ENCODE results near the gene ADPGK.
"Not testable (repeated sequence)": the region's sequence is repeated elsewhere in the genome, so short reads cannot be mapped to it uniquely, and the experiment has no call there.

Gene ADPGK

GRCh38 chr15:72783640-72784455 lies at the start of gene ADPGK:
ADPGK (minus strand) TSS chr15:72783758; CDS start chr15:72783691, 67 bp downstream.
- DNase-seq (ENCODE audit: low read depth in 2 of 2) = peak; percentile 87 to 91

DNA sequence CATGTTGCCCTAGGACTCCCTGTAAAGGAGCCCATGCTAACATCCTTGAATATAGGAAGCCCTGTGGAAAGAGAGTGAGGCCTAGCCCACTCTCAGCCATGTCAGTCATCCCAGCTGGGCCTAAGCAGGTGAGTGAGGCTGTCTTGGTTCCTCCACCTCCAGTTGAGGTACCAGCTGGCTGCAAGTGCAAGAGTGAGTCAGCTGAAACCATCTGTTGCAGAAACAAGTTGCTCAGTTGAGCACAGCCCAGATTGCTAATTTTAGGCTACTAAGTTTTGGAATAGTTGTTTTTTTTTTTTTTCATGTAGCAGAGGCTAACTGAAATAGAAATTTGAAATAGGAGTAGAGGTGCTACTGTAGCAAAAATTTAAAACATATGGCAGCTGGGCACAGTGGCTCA lies 43.7 kb upstream of the ADPGK start:
- DNase-seq (ENCODE audit: low read depth in 2 of 2) = no peak

DNA sequence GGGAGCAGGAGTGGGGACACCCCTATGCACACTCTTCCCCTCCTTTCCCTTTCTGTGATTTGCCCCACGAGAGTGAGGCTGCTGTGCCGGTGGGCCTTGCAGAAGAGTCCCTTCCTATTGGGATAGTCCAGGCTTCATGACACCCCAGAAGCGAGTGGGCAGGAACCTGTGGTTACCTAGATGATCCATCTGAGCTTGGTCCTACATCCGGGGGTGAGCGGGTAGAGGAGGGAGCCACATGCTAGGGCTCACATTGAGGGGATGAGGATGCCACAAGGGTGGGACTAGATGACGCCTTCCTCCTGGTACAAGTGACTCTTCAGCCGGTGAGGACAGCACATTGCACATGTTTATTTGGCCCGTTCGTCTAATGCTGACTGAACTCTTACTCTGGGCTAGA lies 43.1 kb upstream of the ADPGK start:
- DNase-seq (ENCODE audit: low read depth in 2 of 2) = no peak

DNA sequence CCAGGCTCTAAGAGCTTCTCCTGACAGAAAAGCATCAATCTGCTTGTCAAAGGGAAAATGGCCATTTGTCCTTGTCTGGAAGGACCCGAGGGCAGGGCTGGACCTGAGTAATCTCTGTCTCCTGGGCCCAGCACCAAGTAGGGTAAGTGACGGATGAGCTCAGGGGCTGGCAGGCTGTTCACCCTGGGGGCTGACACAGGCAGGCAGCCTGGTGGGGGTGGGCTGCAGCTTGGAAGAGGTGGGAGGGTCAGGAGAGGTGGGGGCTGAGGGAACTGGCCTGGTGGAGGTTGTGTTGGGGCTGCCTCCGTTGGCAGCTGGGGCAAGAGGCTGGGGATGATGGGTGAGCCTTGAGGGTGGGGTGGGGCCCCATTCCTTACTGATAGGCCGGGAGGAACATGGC lies 42.3 kb upstream of the ADPGK start:
- DNase-seq (ENCODE audit: low read depth in 2 of 2) = no peak

- DNase-seq (ENCODE audit: low read depth in 2 of 2) = no peak
Observed at GRCh38 chr15:72824781-72825180, 41.2 kb upstream of the ADPGK start.

DNA sequence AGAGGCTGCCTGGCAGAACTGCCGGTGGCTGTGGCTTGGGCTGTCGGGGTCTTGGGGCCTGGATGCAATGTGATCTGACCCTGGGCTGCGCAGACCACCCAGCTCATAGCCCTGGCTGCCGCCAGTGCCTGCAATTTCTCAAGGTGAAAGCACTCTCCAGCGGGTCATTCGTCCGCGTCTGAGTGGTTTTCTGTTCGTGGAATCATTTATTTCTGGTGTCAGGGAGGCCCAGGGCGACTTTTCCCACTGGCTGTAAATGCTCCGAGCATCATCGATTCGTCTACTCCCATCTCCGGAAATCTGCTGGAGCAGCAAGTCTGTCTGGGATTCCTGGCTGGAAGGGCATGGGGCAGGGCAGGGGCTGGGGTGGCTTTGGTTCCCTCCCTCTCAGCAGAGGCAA lies 40.6 kb upstream of the ADPGK start:
- no peak for DNase-seq (ENCODE audit: low read depth in 2 of 2)

GRCh38 chr15:72820278-72820677 lies 36.7 kb upstream of the ADPGK start:
- no peak for DNase-seq (ENCODE audit: low read depth in 2 of 2)

DNA sequence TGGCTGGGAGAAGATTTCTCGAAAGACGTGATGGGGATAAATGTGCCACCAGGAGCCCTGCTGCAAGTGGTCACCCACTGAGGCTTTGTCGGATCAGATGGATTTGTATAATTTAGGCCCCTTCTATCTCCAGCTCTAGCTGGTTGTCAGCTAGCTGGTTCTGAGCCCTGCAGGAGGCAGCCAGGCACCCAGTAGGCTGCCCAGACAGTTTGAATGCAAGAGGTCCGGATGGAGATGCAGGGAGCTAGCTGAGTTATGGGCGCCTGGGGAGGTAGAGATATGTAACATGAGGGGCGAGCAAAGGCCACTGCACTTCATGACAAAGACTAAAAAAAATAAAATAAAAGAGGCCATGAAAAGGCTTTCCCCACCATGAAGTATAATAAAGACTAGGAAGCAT lies 35.1 kb upstream of the ADPGK start:
- DNase-seq (ENCODE audit: low read depth in 2 of 2) = no peak

- no peak for DNase-seq (ENCODE audit: low read depth in 2 of 2)
Observed at GRCh38 chr15:72813345-72814004, 29.9 kb upstream of the ADPGK start.

- DNase-seq (ENCODE audit: low read depth in 2 of 2) = no peak
Observed at GRCh38 chr15:72809329-72809728, 25.8 kb upstream of the ADPGK start.

GRCh38 chr15:72807346-72807745 lies 23.8 kb upstream of the ADPGK start:
- DNase-seq (ENCODE audit: low read depth in 2 of 2) = not testable (repeated sequence)

- DNase-seq (ENCODE audit: low read depth in 2 of 2) = no peak
Observed at GRCh38 chr15:72803006-72803405, 19.4 kb upstream of the ADPGK start.

GRCh38 chr15:72801590-72802325 lies 18.2 kb upstream of the ADPGK start:
- no peak for DNase-seq (ENCODE audit: low read depth in 2 of 2)

DNA sequence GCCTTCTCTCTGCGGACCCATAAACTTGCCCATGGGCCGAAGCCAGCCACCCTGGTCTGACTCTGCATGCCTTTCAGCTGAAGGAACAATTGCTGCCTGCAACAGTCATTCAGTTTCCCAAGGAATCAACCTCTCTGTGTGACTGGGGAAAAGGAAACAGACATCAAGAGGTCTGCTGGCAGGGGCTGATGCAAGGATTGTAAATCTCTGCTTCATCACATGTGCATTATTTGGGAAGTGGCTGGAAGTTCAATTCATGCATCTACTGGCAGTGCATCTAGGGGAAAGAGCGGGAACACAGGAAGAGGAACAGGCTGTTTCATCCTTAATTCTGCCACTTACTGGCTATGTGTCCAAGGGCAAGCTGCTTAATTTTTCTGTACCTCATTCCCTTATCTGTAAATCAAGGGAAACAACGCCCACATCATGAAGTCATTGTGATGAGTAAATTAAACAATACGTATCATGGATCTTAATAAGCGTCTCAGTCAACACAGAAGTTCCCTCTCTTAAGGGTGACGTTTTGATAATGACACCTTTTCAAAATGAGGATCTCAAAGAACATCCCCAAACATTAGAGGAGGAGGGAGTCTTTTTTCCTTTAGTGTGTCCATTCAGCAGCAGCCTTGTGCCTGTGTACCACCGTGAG lies 17.4 kb upstream of the ADPGK start:
- DNase-seq (ENCODE audit: low read depth in 2 of 2) = no peak

- DNase-seq (ENCODE audit: low read depth in 2 of 2) = no peak
Observed at GRCh38 chr15:72797834-72798233, 14.3 kb upstream of the ADPGK start.

DNA sequence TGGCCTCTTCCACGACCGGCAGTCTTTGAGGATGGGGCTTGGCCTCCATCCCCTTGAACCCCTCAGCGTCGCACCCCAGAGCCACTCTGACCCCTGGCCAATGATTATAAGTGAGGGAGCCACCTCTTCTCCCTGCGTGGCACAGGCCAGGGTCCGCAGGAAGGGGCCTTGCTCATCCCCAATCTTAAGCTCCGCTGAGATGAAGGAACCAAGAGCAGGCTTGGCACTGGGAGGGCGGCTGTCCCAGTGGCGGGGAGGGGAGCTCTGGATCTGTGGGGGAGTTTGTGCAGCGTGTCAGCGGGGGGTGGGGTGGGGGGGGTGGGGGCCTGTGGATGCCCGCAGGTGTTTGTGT lies 13.8 kb upstream of the ADPGK start:
- DNase-seq (ENCODE audit: low read depth in 2 of 2) = no peak

- DNase-seq (ENCODE audit: low read depth in 2 of 2) = peak in 1 of 2 donors; percentile 4
Observed at GRCh38 chr15:72796515-72797337, 13.2 kb upstream of the ADPGK start.

DNA sequence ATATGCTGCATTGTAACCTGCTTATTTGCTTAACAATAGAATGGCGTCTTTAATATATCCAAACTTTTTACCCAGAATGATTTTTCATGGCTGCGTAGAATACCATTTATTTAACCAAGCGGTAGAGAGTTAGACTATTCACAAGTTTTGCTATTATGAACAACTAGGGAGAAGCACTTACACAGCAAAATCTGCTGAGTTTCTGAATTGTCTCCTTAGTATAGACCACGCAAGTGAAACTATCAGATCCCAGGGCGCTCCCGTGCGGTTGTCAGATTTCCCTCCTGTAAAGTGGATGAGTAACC lies 12.6 kb upstream of the ADPGK start:
- DNase-seq (ENCODE audit: low read depth in 2 of 2) = no peak

- no peak for DNase-seq (ENCODE audit: low read depth in 2 of 2)
Observed at GRCh38 chr15:72793766-72794660, 10.5 kb upstream of the ADPGK start.

DNA sequence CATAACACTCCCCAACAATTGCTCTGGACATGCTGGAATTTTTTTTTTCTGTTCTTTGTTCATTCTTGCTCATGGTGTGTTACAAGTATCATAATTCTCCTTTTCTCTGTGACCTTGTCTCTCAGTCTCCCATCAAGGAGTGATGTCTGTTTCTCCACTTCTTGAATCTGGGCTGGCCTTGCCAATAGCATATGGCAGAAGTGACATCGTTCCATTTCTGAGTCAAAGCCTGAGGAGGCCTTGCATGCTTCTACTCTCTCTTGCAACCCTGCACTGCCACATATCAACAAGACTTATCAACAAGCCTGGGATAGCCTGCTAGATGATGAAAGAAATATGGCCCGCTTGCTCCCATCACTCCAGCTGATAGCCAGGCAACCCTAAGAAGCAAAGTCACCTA lies 8.9 kb upstream of the ADPGK start:
- no peak for DNase-seq (ENCODE audit: low read depth in 2 of 2)

Measured in stimulated activated CD4-positive, alpha-beta T cell treated with anti-CD3 and anti-CD28 coated beads, Interleukin-1b, Interleukin-23, amount 100 ng/mL, for 1 hour (primary cell).